HEK293 (cell line): ENCODE results near the gene RFNG.

Experiments used
- IKZF3 ChIP-seq: fragments of 450-650 bp; IDR thresholded peaks from 2 replicates; pipeline ENCODE4 v1.5.0; 2018; ENCODE audit warnings: missing biosample characterization, mild to moderate bottlenecking, missing genetic modification characterization, moderate library complexity
- KLF10 ChIP-seq: fragments of 450-650 bp; IDR thresholded peaks from 2 replicates; pipeline ENCODE4 v1.5.1; 2018; ENCODE audit warnings: missing biosample characterization, mild to moderate bottlenecking, missing genetic modification characterization
- KLF9 ChIP-seq: fragments of 450-650 bp; formaldehyde crosslinking; IDR thresholded peaks from 2 replicates; pipeline ENCODE4 v1.5.1; 2016; ENCODE audit warnings: missing biosample characterization, missing genetic modification characterization, low read depth
- PBX3 ChIP-seq: sonication (generic); formaldehyde crosslinking; IDR thresholded peaks from 2 replicates; pipeline ENCODE4 v1.8.1; 2022; ENCODE audit warnings: mild to moderate bottlenecking, moderate library complexity, missing genetic modification reagents
- SCRT1 ChIP-seq: fragments of 450-650 bp; formaldehyde crosslinking; IDR thresholded peaks from 2 replicates; pipeline ENCODE4 v1.5.1; 2016; ENCODE audit warnings: missing biosample characterization, missing genetic modification characterization, borderline replicate concordance
- SP3 ChIP-seq: fragments of 450-650 bp; formaldehyde crosslinking; IDR thresholded peaks from 2 replicates; pipeline ENCODE4 v1.5.1; 2016; ENCODE audit warnings: missing biosample characterization, missing genetic modification characterization
- SP7 ChIP-seq: fragments of 450-650 bp; formaldehyde crosslinking; IDR thresholded peaks from 2 replicates; pipeline ENCODE4 v1.5.1; 2016; ENCODE audit warnings: missing biosample characterization, missing genetic modification characterization
- WT1 ChIP-seq: fragments of 450-650 bp; formaldehyde crosslinking; IDR thresholded peaks from 2 replicates; pipeline ENCODE4 v1.5.1; 2016; ENCODE audit warnings: missing biosample characterization, missing genetic modification characterization
- ZBTB10 ChIP-seq: fragments of 450-650 bp; formaldehyde crosslinking; IDR thresholded peaks from 2 replicates; pipeline ENCODE4 v1.5.1; 2016; ENCODE audit warnings: missing biosample characterization, missing genetic modification characterization
- ZBTB11 ChIP-seq: fragments of 450-650 bp; formaldehyde crosslinking; conservative IDR thresholded peaks from 2 replicates; pipeline ENCODE4 v1.5.1; 2016; ENCODE audit warnings: low read depth, missing biosample characterization, missing genetic modification characterization
- ZBTB20 ChIP-seq: fragments of 450-650 bp; formaldehyde crosslinking; IDR thresholded peaks from 2 replicates; pipeline ENCODE4 v1.5.1; 2016; ENCODE audit warnings: missing biosample characterization, missing genetic modification characterization
- ZBTB8A ChIP-seq: fragments of 450-650 bp; formaldehyde crosslinking; IDR thresholded peaks from 2 replicates; pipeline ENCODE4 v1.5.1; 2016; ENCODE audit warnings: missing biosample characterization, missing genetic modification characterization
- ZFP37 ChIP-seq: fragments of 450-650 bp; formaldehyde crosslinking; IDR thresholded peaks from 2 replicates; pipeline ENCODE4 v1.5.1; 2016; ENCODE audit warnings: missing biosample characterization, missing genetic modification characterization
- ZNF114 ChIP-seq: fragments of 450-650 bp; formaldehyde crosslinking; IDR thresholded peaks from 2 replicates; pipeline ENCODE4 v1.5.0; 2017; ENCODE audit warnings: missing biosample characterization, missing genetic modification characterization
- ZNF2 ChIP-seq: fragments of 450-650 bp; formaldehyde crosslinking; IDR thresholded peaks from 2 replicates; pipeline ENCODE4 v1.5.1; 2016; ENCODE audit warnings: missing biosample characterization, missing genetic modification characterization
- ZNF214 ChIP-seq: fragments of 450-650 bp; formaldehyde crosslinking; IDR thresholded peaks from 2 replicates; pipeline ENCODE4 v1.5.1; 2017; ENCODE audit warnings: missing biosample characterization, mild to moderate bottlenecking, missing genetic modification characterization, borderline replicate concordance
- ZNF311 ChIP-seq: fragments of 450-650 bp; formaldehyde crosslinking; IDR thresholded peaks from 2 replicates; pipeline ENCODE4 v1.5.1; 2017; ENCODE audit warnings: missing biosample characterization, missing genetic modification characterization, borderline replicate concordance
- ZNF341 ChIP-seq: fragments of 450-650 bp; formaldehyde crosslinking; IDR thresholded peaks from 2 replicates; pipeline ENCODE4; 2016; ENCODE audit warnings: low read depth, missing biosample characterization, missing genetic modification characterization
- ZNF391 ChIP-seq: fragments of 450-650 bp; formaldehyde crosslinking; IDR thresholded peaks from 2 replicates; pipeline ENCODE4 v1.5.1; 2016; ENCODE audit warnings: low read depth, missing biosample characterization, missing genetic modification characterization, borderline replicate concordance
- ZNF394 ChIP-seq: fragments of 450-650 bp; formaldehyde crosslinking; IDR thresholded peaks from 2 replicates; pipeline ENCODE4 v1.5.1; 2016; ENCODE audit warnings: missing biosample characterization, missing genetic modification characterization, mild to moderate bottlenecking, moderate library complexity, borderline replicate concordance
- ZNF473 ChIP-seq: fragments of 450-650 bp; formaldehyde crosslinking; IDR thresholded peaks from 2 replicates; pipeline ENCODE4 v1.5.1; 2017; ENCODE audit warnings: missing biosample characterization, missing genetic modification characterization
- ZNF48 ChIP-seq: fragments of 450-650 bp; formaldehyde crosslinking; IDR thresholded peaks from 2 replicates; pipeline ENCODE4 v1.5.1; 2016; ENCODE audit warnings: missing biosample characterization, missing genetic modification characterization
- ZNF501 ChIP-seq: fragments of 450-650 bp; formaldehyde crosslinking; IDR thresholded peaks from 2 replicates; pipeline ENCODE4 v1.5.1; 2016; ENCODE audit warnings: missing biosample characterization, missing genetic modification characterization
- ZNF600 ChIP-seq: fragments of 450-650 bp; formaldehyde crosslinking; IDR thresholded peaks from 2 replicates; pipeline ENCODE4 v1.5.1; 2016; ENCODE audit warnings: missing biosample characterization, missing genetic modification characterization
- ZNF623 ChIP-seq: fragments of 450-650 bp; formaldehyde crosslinking; IDR thresholded peaks from 2 replicates; pipeline ENCODE4 v1.5.1; 2016; ENCODE audit warnings: missing biosample characterization, missing genetic modification characterization
- ZNF660 ChIP-seq: fragments of 450-650 bp; IDR thresholded peaks from 2 replicates; pipeline ENCODE4 v1.5.1; 2018; ENCODE audit warnings: missing biosample characterization, mild to moderate bottlenecking, missing genetic modification characterization
- ZNF843 ChIP-seq: fragments of 450-650 bp; formaldehyde crosslinking; IDR thresholded peaks from 2 replicates; pipeline ENCODE4 v1.5.1; 2016; ENCODE audit warnings: missing biosample characterization, missing genetic modification characterization
- ZSCAN30 ChIP-seq: fragments of 450-650 bp; IDR thresholded peaks from 2 replicates; pipeline ENCODE4 v1.5.1; 2018; ENCODE audit warnings: missing biosample characterization, mild to moderate bottlenecking, missing genetic modification characterization, moderate library complexity
- ZXDB ChIP-seq: fragments of 450-650 bp; formaldehyde crosslinking; IDR thresholded peaks from 2 replicates; pipeline ENCODE4 v1.5.1; 2016; ENCODE audit warnings: missing biosample characterization, missing genetic modification characterization
- TF ChIP-seq, protein P1 (sequence below): fragments of 450-650 bp; formaldehyde crosslinking; IDR thresholded peaks from 2 replicates; pipeline ENCODE4 v1.5.1; 2016; ENCODE audit warnings: missing biosample characterization, missing genetic modification characterization

Gene RFNG

DNA sequence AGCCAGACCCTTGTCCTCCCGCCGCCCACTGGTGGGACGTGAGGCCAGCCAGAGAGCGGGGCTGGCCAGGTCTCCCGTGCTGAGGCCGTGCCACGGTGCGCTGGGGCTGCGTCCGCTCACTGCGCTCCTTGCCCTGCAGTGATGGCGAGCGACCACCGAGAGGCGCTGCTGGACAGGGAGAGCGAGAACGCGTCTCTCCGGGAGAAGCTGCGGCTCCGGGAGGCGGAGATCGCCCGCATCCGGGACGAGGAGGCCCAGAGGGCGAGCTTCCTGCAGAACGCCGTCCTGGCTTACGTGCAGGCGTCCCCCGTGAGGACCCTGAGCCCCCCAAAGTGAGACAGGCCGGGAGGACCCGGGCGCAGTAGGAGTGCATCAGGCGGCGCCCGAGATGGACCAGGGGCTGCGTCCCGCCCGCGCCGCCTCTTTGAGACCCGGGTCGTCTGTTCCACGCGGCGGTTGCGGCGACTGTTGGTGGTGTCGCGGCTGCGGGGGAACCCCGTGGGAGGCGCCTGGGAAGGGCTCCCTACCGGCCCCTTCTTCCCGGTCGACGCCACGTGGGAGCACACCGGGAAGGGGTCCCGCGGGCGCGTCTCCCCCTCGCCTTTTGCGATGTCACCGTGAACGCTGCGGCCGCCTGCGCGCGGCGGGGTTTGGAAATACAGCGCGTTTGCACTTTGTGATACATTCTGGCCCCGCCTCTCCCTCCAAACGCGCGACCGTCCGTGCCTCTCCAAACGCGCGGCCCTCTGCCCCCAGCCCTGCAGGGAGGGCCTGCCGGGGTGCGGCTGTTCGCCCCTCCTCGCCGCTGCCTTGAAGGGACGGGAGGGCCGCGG, 20.9 kb downstream of the RFNG start (continued):
- TF ChIP-seq ZBTB11 (peak; percentile 25; the same call in 1 of the 2 replicates), ZBTB8A (peak; percentile 90), KLF9 (tag by site-specific recombination) (peak; percentile 81), ZNF623 (no peak), ZBTB20 (tag by site-specific recombination) (peak; percentile 78), ZNF391 (tag by site-specific recombination) (peak; percentile 76; the same call in 1 of the 2 replicates), ZNF660 (tag by site-specific recombination) (peak; percentile 59), ZNF473 (tag by site-specific recombination) (no peak), ZNF843 (peak; percentile 40; the same call in 1 of the 2 replicates), PBX3 (CRISPR knock-in tag) (peak; percentile 69; the same call in 1 of the 2 replicates), ZNF394 (peak; percentile 98), IKZF3 (tag by site-specific recombination) (peak; percentile 89), ZNF311 (tag by site-specific recombination) (no peak), KLF10 (tag by site-specific recombination) (peak; percentile 66; the same call in 1 of the 2 replicates), WT1 (tag by site-specific recombination) (0 out of 2 replicates have a peak, but pooled peaks have one; percentile 47), ZNF114 (tag by site-specific recombination) (no peak), ZNF2 (peak; percentile 95), ZNF600 (peak; percentile 96), ZSCAN30 (tag by site-specific recombination) (0 out of 2 replicates have a peak, but pooled peaks have one; percentile 72), SP7 (tag by site-specific recombination) (peak; percentile 45; the same call in 1 of the 2 replicates), ZNF341 (peak; percentile 53), ZBTB10 (tag by site-specific recombination) (peak; percentile 76), ZNF48 (tag by site-specific recombination) (no peak), ZNF501 (tag by site-specific recombination) (peak; percentile 41; the same call in 1 of the 2 replicates), ZFP37 (tag by site-specific recombination) (peak; percentile 88), SP3 (peak; percentile 66), SCRT1 (tag by site-specific recombination) (no peak), ZXDB (tag by site-specific recombination) (peak; percentile 61; the same call in 1 of the 2 replicates), ZNF214 (tag by site-specific recombination) (no peak)
- TF ChIP-seq, protein P1, sequence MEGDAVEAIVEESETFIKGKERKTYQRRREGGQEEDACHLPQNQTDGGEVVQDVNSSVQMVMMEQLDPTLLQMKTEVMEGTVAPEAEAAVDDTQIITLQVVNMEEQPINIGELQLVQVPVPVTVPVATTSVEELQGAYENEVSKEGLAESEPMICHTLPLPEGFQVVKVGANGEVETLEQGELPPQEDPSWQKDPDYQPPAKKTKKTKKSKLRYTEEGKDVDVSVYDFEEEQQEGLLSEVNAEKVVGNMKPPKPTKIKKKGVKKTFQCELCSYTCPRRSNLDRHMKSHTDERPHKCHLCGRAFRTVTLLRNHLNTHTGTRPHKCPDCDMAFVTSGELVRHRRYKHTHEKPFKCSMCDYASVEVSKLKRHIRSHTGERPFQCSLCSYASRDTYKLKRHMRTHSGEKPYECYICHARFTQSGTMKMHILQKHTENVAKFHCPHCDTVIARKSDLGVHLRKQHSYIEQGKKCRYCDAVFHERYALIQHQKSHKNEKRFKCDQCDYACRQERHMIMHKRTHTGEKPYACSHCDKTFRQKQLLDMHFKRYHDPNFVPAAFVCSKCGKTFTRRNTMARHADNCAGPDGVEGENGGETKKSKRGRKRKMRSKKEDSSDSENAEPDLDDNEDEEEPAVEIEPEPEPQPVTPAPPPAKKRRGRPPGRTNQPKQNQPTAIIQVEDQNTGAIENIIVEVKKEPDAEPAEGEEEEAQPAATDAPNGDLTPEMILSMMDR (tag by site-specific recombination), result peak; percentile 99
